Thyroid gland (tissue), 4 donors: ENCODE measurements around the gene EZH1. TPM values are rescaled to one million over a fixed set of nuclear protein-coding genes. Genes with fewer than 3 reads are reported as not detected.
"Not testable (repeated sequence)": the region's sequence is repeated elsewhere in the genome, so short reads cannot be mapped to it uniquely, and the experiment has no call there.

Experiments
- DNase-seq, 2 donors: peaks; one replicate each; pipeline ENCODE4 v3.0.0-alpha.2; 2019
- H3K27ac ChIP-seq, 3 donors: fragments of 200-600 bp; sonication (generic); 1 replicate in 2 of 3; 2 replicates in 1 of 3; pipeline ENCODE4 v1.5.1; 2016 to 2019; ENCODE audit warnings: mild to moderate bottlenecking in 1 of 3, moderate library complexity in 1 of 3
- H3K27me3 ChIP-seq: fragments of 200-600 bp; sonication (generic); one replicate; pipeline ENCODE4 v1.5.1; 2019
- H3K36me3 ChIP-seq, 2 donors: fragments of 200-600 bp; sonication (generic); one replicate each; pipeline ENCODE4 v1.5.1; 2016 to 2019
- H3K4me1 ChIP-seq, 2 donors: fragments of 200-600 bp; sonication (generic); one replicate each; pipeline ENCODE4 v1.5.1; 2017 to 2019
- H3K4me3 ChIP-seq, 3 donors: fragments of 200-600 bp; sonication (generic); replicated peaks in 1 of 3; 1 replicate in 2 of 3; 2 replicates in 1 of 3; pipeline ENCODE4 v1.5.1; 2016; ENCODE audit warnings: mild to moderate bottlenecking in 1 of 3
- H3K9me3 ChIP-seq: fragments of 200-600 bp; sonication (generic); one replicate; pipeline ENCODE4 v1.5.1; 2017
- CTCF ChIP-seq, 6 experiments: fragments of 200-600 bp in 3 of 6; fragments of 450-650 bp in 3 of 6; sonication (generic) in 3 of 6; IDR thresholded peaks; one replicate each; pipeline ENCODE4 v1.5.1; 2016 to 2019; ENCODE audit warnings: antibody characterized with exemption in 6 of 6, mild to moderate bottlenecking in 2 of 6, inconsistent platforms in 1 of 6, moderate library complexity in 1 of 6
- POLR2A ChIP-seq, 2 donors: fragments of 450-650 bp; IDR thresholded peaks; one replicate each; pipeline ENCODE4 v1.6.1; 2017; ENCODE audit warnings: antibody characterized with exemption in 2 of 2, mild to moderate bottlenecking in 2 of 2, moderate library complexity in 1 of 2
- whole genome bisulfite sequencing, 2 donors: methylation state at CpG; one replicate each; pipeline ENCODE4 v1.1.5; 2017; 5-methylcytosine and 5-hydroxymethylcytosine counted together
- intact Hi-C: fragments of 100-400 bp; cut with DNase I; formaldehyde crosslinking; loops from one replicate; pipeline ENCODE4 v1.15.1; 2023
- total RNA-seq, 4 donors: library from RNA; depleted of rRNA; stranded (reverse); fragments of >200 nt; gene quantifications; one replicate each; pipeline ENCODE4 v1.2.3, GENCODE V29; 2016

Gene EZH1
- total RNA-seq, 4 donors from 2014 or later, result 39.3 to 69.2 (median 56.4) TPM

- Histone ChIP-seq H3K27me3 (no peaks in the 10 kb centered on the region), H3K4me3 (peak within 1 kb of the TSS; percentile 23 to 96 (median 75)), H3K36me3 (peaks cover 19% of the 10 kb centered on the region in 2 donors), H3K4me1 (peaks cover 9 to 10% of the 10 kb centered on the region in 2 donors), H3K9me3 (no peaks in the 10 kb centered on the region), H3K27ac (peak within 1 kb of the TSS; percentile 38 to 66 (median 60))
- DNase-seq, result peak; percentile 70 to 76
- TF ChIP-seq POLR2A (IDR thresholded peaks at IDR 0.05) (peak in 1 of 2 donors; percentile 52), CTCF (IDR thresholded peaks at IDR 0.05) (peak in 1 of 6 experiments; percentile 5)
- intact Hi-C loops, result no loop called here
- WGBS, 2 donors, result 1 to 2% methylated on average over 20 to 24 of the region's 39 CpGs
Observed at GRCh38 chr17:42773290-42774035, 28.6 kb upstream of the EZH1 start, which contains the start of gene VPS25. Gene VPS25 (plus strand): TSS chr17:42773449. CDS start chr17:42773476, 27 bp downstream.

DNA sequence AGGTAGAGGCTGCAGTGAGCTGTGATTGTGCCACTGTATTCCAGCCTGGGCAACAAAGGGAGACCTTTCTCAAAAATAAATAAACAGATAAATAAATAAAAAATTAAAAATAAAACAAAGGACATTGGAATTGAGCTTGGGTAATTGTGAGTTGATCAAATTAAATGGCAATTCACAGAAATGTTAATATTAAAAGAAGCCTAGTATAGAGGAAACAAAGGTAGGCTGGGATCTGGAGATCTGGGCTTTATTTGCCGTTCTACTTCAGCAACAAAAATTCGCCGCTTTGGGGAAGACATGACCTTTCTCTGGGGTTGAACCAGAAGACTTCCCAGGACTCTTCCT, 28.1 kb upstream of the EZH1 start:
- no peak for TF ChIP-seq CTCF (IDR thresholded peaks at IDR 0.05)
- no peak for TF ChIP-seq POLR2A (IDR thresholded peaks at IDR 0.05)
- intact Hi-C loops, result no loop called here
- WGBS, 2 donors, result 8 to 17% methylated on average over 3 of the region's 3 CpGs

GRCh38 chr17:42769964-42770363, 25.1 kb upstream of the EZH1 start:
- H3K27ac ChIP-seq, H3K4me3 ChIP-seq, H3K4me1 ChIP-seq, DNase-seq, H3K27me3 ChIP-seq, H3K36me3 ChIP-seq, H3K9me3 ChIP-seq: not testable (repeated sequence)
- WGBS, 2 donors, result 82 to 83% methylated on average over 10 of the region's 10 CpGs
- intact Hi-C loops, result loop anchor here (10.0 kb wide), 1 partner anchor 195 kb away; the partner anchor contains the start of gene PSMC3IP

More for the DNA sequence above, 28.1 kb upstream of the EZH1 start:
- Histone ChIP-seq H3K4me1 (peaks cover 9 to 10% of the 10 kb centered on the region in 2 donors), H3K27me3 (no peaks in the 10 kb centered on the region), H3K9me3 (no peaks in the 10 kb centered on the region), H3K27ac (peak overlapping the region in 2 of 3 donors; percentile 60 to 66), H3K4me3 (peak overlapping the region in 2 of 3 donors; percentile 75 to 96), H3K36me3 (peaks cover 13 to 18% of the 10 kb centered on the region in 2 donors)
- DNase-seq, result no peak

- WGBS, 2 donors, result 75 to 79% methylated on average over 9 of the region's 9 CpGs
- not testable (repeated sequence) for H3K4me3 ChIP-seq, H3K27ac ChIP-seq, DNase-seq, H3K27me3 ChIP-seq, H3K36me3 ChIP-seq, H3K9me3 ChIP-seq, H3K4me1 ChIP-seq
- intact Hi-C loops, result loop anchor here (10.0 kb wide), 1 partner anchor 193 kb away; the partner anchor contains the start of gene PSMC3IP
Observed at GRCh38 chr17:42768006-42768405, 23.2 kb upstream of the EZH1 start.

GRCh38 chr17:42767512-42767911, 22.7 kb upstream of the EZH1 start:
- no peak overlapping the region for H3K4me3 ChIP-seq
- H3K27me3 ChIP-seq, result no peaks in the 10 kb centered on the region
- no peak for DNase-seq
- TF ChIP-seq CTCF (IDR thresholded peaks at IDR 0.05) (no peak), POLR2A (IDR thresholded peaks at IDR 0.05) (no peak)
- peaks cover 0 to under 1% of the 10 kb centered on the region in 2 donors for H3K4me1 ChIP-seq
- H3K9me3 ChIP-seq, result no peaks in the 10 kb centered on the region
- intact Hi-C loops, result loop anchor here (10.0 kb wide), 1 partner anchor 193 kb away; the partner anchor contains the start of gene PSMC3IP
- no peaks in the 10 kb centered on the region for H3K36me3 ChIP-seq
- H3K27ac ChIP-seq, result no peak overlapping the region

DNA sequence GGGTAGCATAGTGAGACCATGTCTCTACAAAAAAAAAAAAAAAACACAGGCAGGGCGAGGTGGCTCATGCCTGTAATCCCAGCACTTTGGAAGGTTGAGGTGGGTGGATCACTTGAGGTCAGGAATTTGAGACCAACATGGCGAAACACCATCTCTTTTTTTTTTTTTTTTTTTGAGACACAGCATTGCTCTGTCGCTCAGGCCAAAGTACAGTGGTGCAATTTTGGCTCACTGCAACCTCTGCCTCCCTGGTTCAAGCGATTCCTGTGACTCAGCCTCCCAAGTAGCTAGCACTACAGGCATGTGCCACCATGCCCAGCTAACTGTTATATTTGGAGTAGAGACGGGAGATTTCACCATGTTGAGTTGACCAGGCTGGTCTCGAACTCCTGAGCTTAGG, 21.3 kb upstream of the EZH1 start:
- Histone ChIP-seq H3K9me3 (no peaks in the 10 kb centered on the region), H3K4me1 (peaks cover 5% of the 10 kb centered on the region in 2 donors), H3K27me3 (no peaks in the 10 kb centered on the region), H3K27ac (no peak overlapping the region), H3K4me3 (no peak overlapping the region), H3K36me3 (no peaks in the 10 kb centered on the region)
- no peak for DNase-seq
- TF ChIP-seq CTCF (IDR thresholded peaks at IDR 0.05) (no peak), POLR2A (IDR thresholded peaks at IDR 0.05) (no peak)
- intact Hi-C loops, result loop anchor here (10.0 kb wide), 1 partner anchor 191 kb away; the partner anchor contains the start of gene PSMC3IP
- WGBS, 2 donors, result 82 to 86% methylated on average over 4 to 6 of the region's 6 CpGs
